ENCODE results near the gene TULP4.

Gene TULP4

DNA sequence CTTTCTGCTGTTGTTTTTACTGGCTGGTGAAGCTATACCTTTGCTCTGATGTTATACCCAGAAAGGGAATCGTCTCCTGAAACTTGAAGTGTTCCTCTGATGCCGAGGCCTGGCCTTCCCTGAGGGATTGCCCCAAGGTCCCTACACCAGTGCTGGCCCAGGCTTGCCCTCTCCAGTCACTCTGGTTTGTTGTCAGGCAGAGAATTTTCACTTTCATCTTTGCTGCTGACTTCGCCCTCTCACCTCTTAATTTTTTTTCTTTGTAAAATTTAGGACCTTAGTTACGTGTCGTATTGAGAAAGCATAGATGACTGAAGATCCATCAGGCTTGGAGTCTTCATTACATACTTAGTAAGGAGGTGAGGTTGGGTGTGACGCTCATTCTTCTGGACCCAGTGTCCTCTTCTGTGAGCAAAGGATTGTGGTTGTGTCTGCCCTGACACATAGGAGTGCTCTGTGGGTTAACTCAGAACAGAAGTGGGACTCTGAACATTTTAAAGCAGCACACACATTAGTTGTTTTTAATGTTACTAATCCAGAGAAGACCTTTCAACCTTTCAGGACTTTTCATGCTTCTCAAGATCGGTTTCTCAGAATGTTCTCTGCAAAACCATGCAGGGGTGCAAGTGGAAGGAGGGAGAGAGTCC lies 45.4 kb downstream of the TULP4 start:
- DNase-seq (ENCODE audit: low read depth in 3 of 3): no peak

DNA sequence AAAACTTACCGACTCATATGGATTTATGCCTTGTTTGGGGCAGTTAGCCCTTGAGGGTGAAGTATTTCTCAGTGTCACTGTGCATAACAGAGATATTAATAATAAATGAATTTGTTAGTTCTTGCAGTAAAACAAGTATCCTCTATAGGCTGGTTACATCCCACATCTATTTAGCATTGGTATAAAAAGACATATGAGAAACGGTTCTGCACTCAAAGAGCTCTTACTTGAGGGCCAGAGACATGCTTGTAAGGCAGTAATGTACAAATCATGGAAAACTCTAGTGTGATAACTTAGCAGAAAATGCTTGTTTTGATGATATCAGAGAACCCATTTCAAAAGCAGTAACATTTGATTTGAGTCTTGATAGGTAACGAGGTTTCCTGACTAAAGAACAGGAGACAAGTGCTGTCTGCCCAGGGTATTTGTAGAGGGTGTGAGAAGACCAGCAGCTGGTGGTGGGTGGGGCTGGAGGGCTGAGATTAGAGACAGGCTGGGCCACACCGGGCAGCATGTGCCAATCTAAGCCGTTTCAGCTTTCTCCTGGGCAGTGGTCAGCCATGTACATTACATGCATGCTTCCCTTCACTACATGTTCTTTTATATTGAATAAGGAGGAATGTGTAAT lies 46.3 kb downstream of the TULP4 start:
- no peak for DNase-seq (ENCODE audit: low read depth in 3 of 3)

DNA sequence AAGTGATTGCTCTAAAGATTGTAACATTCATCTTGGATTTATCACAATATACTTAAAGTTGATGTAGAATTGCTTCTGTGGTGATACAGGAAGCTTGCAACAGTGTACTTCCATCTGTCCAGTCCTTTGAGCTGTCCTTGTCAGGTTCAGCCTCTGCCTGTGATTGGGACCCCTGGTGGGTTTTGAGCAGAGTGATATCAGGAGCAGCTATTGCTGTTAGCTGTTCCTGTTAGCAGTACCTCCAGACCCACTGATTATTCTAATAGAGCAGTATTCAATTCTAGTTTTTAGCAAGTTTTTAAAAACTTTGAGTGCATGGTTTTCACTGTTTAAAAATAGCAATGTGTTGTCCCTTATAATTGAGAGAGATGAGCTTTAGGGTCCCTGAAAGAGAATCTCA lies 48.8 kb downstream of the TULP4 start:
- no peak for DNase-seq (ENCODE audit: low read depth in 3 of 3)

DNA sequence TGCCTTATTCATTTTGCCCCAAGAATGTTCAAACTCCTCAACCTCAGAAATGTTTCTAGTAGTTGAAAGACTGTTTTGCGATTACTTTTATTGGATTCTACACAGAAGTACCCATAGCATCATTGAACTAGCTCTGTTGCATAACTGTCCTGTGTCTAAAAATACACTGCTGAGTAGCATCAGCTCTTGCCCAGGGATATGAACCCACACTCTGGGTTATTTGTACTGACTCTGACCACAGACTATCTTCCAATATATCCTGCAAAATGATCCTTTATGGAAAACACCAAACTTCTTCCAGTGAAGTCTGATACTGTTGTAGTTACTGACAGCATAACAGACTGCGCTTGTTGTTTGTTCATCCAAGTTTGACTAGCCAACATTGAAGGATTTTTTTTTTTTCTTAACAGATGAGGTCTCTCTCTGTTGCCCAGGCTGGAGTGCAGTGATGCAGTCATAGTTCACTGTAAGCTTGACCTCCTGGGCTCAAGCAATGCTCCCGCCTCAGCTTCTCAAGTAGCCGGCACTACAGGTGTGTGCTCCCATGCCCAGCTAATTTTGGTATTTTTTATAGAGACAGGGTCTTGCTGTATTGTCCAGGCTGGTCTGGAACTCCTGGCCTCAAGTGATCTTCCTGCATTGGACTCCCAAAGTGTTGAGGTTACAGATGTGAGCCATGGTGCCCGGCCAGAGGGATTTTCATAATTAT lies 49.9 kb downstream of the TULP4 start:
- DNase-seq (ENCODE audit: low read depth in 3 of 3): no peak

DNA sequence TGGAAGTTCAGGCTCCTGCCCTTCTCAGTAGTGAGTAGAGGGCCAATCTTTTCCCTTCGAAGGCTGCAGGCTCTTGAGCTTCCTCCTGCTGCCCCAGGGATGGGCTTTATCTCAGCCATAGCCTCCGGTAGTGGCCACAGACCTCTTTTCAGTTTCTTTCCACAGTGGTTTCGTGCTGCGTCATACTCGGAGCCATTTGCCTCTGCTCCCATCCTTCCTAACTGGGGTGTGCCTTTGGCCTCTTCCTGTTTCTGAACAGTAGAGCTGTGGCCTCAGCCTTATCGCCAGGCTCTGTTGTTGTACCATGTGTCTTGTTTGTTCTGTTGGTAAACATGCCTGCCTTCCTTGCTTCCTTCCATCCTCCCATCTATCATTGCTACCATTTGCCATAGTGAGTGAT lies 54.1 kb downstream of the TULP4 start:
- no peak for DNase-seq (ENCODE audit: low read depth in 3 of 3)

DNA sequence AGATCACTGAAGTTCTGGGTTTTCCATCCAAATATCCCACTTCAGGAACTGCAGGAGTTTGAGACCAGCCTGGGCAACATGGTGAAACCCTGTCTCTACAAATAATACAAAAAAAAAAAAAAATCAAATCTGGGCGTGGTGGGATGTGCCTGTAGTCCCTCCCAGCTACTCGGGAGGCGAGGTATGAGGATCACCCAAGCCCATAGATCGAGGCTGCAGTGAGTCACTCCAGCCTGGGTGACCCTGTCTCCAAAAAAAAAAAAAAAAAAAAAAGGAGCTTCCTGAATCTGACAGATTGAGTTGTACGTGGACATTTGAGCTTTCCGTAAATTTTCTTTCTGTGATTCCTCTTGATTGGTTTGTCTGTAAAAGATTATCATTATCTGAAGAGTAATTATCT lies 55.6 kb downstream of the TULP4 start:
- no peak for DNase-seq (ENCODE audit: low read depth in 3 of 3)

DNA sequence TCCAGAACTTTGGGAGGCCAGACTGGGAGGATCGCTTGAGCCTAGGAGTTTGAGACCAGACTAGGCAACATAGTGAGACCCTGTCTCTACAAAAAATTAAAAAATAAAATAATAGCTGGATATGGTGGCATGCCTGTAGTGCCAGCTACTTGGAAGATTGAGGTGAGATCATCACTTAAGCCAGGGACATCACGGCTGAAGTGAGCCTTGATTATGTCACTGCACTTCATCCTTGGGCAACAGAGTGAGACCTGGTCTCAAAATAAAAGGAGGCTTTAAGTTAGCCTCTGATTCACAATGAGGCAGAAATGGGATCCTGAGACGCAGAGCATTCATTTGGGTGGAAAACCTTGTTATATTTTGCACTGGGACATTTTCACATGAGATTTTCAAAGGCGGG lies 57.0 kb downstream of the TULP4 start:
- no peak for DNase-seq (ENCODE audit: low read depth in 3 of 3)

DNA sequence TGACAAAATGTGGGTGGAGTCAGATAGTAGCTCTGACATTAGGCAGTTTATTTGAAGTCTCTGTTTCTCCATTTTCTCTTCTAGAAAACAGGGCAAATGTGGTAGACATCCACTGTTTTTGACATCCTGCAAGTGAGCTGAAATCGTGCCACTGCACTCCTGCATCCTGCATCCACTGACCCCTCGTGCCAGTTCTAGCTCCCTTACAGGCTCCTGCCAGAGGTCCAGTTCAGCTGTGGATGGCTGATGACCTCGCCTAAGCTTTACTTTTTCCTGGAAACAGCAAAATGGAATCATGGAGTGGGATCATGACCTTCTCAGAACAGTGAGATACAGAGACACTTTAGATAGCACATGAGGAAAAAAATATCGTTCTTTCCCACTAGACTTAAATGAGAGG lies 58.5 kb downstream of the TULP4 start:
- DNase-seq (ENCODE audit: low read depth in 3 of 3): no peak

DNA sequence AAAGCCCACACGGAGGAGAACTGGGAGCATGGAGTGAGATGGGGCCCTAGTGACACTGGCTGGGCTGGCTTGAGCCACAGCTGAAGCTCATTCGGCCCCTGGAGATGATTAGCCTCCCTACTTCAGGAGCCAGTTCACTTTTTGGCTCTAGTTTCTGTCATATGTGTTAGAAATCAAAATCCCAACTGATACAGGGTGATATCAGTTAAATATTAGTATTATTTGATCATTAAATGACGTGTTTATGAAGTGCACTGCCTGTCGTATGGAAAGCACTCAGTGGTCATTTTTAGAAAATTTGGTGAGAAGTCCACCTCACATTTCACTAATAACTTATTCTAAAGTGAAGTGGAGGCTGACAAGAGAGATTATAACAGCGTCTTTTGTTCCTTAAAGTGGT lies 59.0 kb downstream of the TULP4 start:
- DNase-seq (ENCODE audit: low read depth in 3 of 3): no peak

DNA sequence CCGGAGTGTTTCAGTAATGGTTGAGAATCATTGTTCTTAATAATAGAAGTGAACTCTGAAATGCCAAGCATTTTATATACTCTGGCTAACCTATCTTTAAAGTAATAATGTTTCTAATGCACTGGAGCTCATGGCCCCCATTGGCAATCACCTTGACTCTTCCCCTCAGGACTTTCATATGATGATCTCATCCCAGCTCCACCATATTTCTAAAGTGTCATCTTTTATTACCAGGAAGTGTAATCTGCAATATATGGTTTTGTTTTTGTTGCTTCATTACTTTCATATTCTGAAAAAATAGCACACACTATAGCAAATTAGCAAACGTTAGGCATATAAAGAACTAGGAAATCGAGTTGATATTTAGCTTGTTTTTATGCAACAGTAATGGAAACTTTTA lies 60.3 kb downstream of the TULP4 start:
- DNase-seq (ENCODE audit: low read depth in 3 of 3): no peak

DNA sequence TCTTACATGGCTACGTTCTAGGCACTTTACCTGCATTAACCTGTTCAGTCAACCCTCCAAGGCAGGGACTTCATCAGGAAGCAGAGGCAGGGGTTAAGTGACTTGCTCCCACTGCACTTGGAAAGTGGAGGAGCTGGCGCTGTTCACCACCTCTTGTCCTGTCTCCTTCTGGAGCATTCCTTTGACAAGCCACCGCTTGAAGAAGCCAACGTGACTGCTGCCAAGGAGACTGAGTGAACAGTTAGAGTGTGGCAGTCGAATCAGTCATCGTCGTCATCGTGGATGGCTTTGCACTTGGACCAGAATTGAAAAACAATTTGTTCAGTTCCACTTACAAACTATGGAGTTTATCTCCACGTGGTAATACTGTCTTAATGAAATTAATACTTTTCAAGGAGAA lies 60.9 kb downstream of the TULP4 start:
- DNase-seq (ENCODE audit: low read depth in 3 of 3): no peak

DNA sequence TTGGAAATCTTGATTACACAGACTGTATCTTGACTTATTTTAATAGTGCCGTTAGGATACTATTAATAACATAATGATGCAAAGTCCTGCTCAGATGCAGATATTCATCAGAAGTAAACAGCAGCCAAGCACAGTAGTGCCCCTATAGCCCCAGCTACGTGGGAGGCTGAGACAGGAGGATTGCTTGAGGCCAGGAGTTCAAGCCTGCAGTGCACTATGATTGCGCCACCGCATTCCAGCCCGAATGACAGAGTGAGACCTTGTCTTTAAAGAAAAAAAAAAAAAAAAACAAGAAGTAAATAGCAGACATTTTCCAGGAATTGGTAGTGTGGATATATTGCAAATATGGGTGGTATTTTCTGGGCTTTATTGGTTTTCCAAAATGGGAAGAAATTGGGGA lies 61.8 kb downstream of the TULP4 start:
- no peak for DNase-seq (ENCODE audit: low read depth in 3 of 3)

DNA sequence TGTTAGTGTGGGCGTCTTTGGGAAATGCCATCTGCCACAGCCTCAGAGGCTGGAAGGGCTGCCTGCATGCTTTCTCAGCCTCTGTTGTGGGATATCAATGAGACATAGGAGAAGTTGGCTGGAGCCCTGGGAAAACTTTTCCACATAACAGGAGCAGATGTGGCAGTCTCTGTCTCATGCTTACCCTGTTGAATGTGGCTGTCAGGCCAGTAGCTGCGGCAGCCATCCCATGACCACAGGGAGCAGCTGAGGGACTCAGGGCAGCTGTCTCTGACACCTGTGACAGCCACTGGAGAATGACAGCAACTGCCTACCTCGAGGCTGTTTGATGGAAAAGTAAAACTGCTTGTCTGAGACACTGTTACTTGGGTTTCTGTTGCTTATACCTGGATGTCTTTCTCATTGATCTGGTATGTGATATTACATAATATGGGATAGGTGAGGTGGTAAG lies 64.4 kb downstream of the TULP4 start:
- no peak for DNase-seq (ENCODE audit: low read depth in 3 of 3)

DNA sequence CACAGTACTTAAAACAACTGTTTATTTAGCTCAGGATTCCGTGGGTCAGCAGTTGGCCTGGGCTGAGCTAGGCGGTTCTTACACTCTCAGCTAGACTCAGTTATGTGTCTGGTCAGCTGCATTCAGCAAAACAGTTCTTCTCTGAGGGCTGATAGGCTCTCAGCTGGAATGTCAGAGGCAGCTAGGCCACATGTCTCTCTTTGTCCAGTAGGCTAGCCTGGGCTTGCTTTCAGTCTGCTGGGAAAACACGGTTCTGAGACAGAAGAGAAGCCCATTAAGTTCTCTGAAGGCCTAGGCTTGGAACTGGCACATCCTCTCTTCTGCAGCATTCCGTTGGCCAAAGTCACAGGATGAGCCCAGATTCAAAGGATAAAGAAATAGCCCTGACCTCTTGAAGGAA lies 65.6 kb downstream of the TULP4 start:
- no peak for DNase-seq (ENCODE audit: low read depth in 3 of 3)

DNA sequence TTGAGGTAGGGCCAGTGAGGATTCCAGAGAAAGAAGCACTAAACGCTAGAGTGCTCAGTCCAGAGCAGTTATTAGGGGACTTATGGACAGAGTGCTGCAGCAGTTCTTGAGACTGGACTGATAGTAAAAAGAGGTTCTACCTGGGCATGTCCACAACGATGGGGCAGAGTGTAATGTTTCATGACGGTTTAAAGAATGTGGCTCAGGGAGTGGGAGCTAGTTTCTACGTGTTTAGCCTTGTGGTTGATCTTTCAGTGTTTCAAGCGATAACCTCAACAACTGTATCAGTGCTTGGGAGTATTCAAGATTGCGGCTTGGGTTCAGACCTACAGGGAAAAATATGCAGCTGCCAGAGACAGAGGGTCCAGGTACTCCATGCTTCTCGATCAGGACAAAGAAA lies 67.1 kb downstream of the TULP4 start:
- DNase-seq (ENCODE audit: low read depth in 3 of 3): no peak

DNA sequence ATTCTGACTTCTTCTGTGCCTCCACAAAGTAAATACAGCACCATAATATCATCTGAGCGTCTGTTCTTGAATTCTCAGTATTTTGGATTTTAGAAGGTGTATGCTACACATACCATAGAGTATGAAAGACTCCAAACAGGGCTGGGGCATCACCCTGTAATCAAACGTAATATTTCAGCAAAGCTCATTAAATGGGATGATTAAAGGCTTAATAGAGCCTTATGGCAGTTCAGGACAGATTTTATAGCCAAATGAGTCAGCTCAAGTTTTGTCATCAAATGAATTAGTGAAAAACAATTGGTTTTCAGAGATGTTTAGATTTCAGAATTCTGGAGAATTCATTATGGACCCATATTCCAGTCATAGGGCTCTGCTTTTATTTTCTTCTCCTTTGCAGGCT lies 68.9 kb downstream of the TULP4 start:
- DNase-seq (ENCODE audit: low read depth in 3 of 3): no peak

DNA sequence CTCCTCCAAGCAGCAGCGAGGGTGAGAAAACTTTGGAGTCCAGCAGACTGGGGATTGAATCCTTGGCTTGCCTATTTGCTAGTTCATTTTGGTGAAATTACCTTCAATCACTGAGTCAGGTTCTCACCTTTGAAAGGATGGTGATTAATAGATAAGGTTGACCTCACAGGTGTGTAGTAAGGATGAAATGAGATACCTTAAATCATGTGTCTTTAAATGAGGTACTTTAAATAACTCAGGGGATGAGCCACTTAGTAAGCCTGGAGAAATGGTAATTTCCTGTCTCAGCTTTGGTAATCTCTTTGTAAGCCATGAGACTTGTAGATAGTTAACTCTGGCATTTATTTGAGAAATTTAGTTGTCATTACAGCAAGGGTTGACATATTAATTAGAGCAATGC lies 70.2 kb downstream of the TULP4 start:
- no peak for DNase-seq (ENCODE audit: low read depth in 3 of 3)

DNA sequence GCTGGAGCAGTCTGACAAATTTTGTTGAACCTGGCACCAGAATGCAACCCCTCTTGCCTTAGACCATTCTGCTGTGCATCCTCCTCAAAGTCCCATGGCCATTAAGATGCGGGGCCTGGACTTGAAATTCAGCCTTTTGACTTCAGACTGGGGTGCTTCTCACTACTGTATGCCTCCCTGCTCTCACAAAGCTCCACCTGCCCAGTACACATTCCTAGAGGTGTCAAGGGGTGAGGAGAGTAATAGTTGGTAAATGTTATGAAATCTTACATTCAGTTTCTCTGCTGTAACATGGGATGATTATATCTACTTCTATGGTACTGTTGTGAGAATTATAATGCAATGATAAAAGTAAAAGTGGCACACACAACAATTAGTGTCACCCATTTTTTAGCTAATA lies 70.8 kb downstream of the TULP4 start:
- DNase-seq (ENCODE audit: low read depth in 3 of 3): no peak

DNA sequence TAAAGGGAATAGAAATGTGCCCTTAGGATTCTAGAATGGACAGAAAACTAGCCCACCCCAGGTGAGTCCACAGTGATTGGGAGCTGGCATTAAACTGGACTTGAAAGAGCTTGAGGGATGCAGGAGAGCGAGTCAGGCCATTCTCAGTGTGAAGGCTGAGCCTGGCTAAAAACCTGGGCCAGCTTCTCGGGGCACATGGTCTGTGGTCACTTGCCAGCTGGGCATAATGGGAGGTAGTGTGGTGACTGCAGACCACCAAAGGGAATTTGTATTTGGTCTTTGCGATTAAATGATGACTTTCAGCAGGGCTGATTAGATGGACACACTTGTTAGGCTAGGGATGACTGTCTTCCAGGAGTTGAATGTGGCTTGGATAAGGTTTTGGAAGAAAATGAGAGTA lies 71.3 kb downstream of the TULP4 start:
- DNase-seq (ENCODE audit: low read depth in 3 of 3): no peak

DNA sequence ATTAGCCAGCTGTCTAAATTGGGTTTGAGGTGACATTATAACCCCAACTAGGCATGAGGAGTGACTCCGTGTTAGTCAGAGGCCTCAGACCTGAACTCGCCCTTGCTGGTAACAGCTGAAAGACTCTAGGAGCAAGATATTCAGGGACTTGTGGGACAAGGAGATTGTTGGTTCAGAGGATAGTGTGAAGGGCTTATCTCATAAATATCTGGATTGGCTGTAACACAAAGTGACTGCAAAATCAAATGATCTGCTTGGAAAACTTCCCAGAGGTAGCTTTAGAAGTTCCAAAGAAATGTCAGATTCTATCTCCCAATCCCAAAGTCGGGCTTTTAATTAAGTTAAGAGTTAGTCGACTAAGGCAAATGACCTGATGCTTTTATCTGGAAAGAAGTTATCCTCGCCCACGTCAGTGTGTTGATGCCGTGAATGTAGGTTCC lies 72.4 kb downstream of the TULP4 start:
- DNase-seq (ENCODE audit: low read depth in 3 of 3): no peak

DNA sequence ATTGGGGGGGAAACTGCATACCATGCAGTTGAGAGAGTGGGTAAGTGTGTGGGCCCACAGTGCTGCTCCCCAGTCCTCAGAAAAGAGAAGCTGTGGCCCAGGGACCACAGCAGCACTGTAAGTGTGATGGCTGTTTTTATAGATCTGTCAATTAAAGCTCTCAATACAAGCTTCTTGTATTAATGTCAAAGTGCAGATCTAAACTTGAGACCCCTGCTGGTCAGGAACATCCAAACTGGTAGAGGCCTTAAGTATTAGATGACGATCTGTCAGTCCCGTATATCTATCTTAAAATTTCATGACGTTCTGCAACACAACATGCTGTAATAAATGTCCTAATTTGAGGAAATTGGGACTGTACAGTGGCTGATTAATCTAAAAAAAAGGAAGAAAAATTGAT lies 74.8 kb downstream of the TULP4 start:
- DNase-seq (ENCODE audit: low read depth in 3 of 3): no peak

DNA sequence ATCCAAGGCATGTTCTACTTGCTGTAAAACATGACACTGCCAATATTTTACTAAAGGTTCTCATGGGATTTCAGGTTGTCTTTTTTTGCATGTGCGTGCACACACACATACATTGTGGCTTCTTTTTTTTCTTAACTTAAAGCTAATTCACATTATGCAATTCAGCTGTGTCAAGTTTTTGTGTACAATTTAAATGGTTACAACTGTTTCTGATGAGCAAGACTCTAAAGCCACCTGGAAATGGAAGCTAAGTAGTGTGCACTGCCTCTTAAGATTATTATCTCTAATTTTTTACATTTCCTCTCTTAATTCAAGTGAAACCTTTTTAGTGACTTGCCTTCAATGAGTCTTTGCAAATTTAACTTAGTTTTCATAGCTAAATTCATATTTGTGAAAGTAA lies 75.3 kb downstream of the TULP4 start:
- no peak for DNase-seq (ENCODE audit: low read depth in 3 of 3)

DNA sequence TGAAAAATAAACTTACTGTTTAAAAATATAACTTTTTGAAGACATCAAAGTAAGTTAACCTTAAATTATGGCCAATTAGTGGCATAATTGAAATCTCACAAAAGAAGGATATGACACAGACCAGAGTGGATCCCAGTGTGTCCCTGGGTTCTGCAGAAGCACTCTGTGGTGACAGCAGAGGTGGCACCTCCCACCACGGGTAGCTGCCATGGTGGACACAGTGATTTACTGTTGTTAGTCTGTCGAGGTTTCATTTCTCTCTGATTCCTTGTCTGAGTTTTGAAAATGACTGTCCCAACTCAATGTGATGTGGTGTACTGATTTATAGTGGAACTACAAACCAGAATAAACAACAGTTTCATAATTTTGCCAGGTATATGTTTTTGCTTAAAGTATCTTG lies 76.5 kb downstream of the TULP4 start:
- DNase-seq (ENCODE audit: low read depth in 3 of 3): no peak
